Activated T-helper 1 cell treated with Interleukin-2 at 50 U/mL for 16 hours (primary cell): ENCODE results near the gene TSR3.

ENCODE experiments used
- DNase-seq: peaks from one replicate; pipeline ENCODE4 v3.0.0-alpha.2; 2020; ENCODE audit warnings: low read depth

Gene TSR3

DNA sequence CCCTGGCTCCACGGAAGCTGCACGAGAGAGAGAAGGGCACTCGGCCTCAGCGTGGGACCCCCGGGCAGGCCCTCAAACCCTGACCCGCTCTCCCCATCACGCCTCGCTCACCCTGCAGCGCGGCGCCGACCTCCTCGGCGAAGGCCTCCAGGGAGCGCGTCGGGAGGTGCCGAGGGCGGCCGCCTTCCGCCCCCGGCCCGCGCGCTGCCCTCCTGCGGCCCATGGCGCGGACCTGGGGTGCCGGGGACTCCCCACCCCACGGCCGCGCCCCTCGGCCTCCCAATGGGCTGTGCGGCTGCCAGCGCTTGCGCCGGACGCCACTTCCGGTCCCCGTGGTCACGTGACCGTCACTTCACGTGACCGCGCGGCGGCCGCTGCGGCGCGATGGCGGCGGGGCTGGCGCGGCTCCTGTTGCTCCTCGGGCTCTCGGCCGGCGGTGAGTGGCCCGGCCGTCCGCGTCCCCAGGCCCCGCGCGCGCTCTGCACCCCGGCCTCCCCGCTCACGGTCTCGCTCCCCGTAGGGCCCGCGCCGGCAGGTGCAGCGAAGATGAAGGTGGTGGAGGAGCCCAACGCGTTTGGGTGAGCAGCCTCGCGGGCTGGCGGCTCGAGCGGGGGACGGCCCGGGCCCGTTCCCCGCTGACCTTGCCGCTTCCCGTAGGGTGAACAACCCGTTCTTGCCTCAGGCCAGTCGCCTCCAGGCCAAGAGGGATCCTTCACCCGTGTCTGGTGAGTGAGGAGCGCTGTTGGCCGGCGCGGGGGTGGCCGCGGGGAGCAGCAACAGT, at the start of gene TSR3, which contains the start of gene GNPTG:
Gene TSR3, minus strand, starts transcription at position 297 of the 781 bp plus-strand sequence. Its CDS starts 74 bp downstream, at position 223.
Gene GNPTG, plus strand, starts transcription at position 350 of the 781 bp plus-strand sequence. Its CDS starts 35 bp downstream, at position 385.
- DNase-seq, result peak; percentile 83

GRCh38 chr16:1401061-1401757, 49.5 kb upstream of the TSR3 start:
- DNase-seq, result no peak

- DNase-seq, result no peak
Observed at GRCh38 chr16:1398826-1399581, 47.3 kb upstream of the TSR3 start.

GRCh38 chr16:1398351-1398750, 46.7 kb upstream of the TSR3 start:
- no peak for DNase-seq

GRCh38 chr16:1397779-1398178, 46.1 kb upstream of the TSR3 start:
- DNase-seq, result no peak

GRCh38 chr16:1395444-1396031, 43.9 kb upstream of the TSR3 start:
- no peak for DNase-seq

DNA sequence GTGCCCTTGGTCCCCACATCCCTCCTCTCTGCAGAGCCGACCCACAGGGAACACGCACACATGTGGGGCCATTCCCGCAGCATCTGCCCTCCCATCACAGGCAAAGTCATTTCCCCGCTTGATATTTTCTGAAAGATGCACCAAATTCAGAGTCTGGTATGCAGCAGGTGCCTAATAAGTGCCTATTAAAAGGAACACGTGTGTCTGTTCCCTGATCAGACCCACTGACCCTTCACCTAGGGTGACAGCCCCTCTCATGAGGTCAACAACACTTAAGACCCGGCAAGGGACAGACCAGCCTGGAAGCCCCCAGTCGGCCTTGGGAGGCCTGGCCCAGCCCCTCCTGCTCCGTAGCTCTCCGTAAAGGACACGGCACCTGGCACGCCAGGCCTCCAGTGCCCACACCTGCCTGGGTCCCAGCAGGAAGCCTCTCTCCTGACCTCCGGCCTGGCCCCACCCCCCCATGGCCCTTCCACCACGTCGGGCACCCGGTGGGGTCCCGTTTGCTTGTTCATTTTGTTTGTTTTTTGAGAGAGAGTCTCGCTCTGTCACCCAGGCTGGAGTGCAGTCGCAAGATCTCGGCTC, 42.8 kb upstream of the TSR3 start:
- no peak for DNase-seq

- no peak for DNase-seq
Observed at GRCh38 chr16:1393613-1394176, 42.0 kb upstream of the TSR3 start.

- DNase-seq, result no peak
Observed at GRCh38 chr16:1392826-1393225, 41.1 kb upstream of the TSR3 start.

DNA sequence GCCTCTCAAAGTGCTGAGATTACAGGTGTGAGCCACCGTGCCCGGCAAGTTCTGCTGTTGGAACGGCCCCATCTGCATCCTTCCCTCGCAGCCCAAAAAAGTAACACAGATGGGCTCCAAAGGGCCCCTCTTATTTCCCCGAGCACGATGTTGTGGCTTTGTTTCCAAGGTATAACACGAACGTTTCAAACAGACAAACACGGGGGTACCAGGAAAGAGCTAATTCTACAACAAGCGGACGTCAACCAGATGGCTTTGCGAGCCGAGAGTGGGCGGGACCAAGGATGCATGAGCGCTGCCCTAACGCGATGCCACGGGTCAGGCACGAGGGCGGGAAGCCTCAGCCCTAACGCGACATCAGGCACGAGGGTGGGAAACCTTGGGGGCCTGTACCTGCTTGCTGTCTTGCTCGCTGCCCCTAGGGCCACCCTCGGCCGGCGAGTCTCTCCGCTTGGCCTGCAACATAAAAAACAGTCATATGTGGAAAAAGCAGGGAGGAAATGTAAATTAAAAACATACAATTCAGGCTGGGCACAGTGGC, 38.6 kb upstream of the TSR3 start:
- DNase-seq, result no peak

- DNase-seq, result no peak
Observed at GRCh38 chr16:1389762-1390161, 38.1 kb upstream of the TSR3 start.

- DNase-seq, result no peak
Observed at GRCh38 chr16:1387331-1387730, 35.7 kb upstream of the TSR3 start.

- DNase-seq, result no peak
Observed at GRCh38 chr16:1385232-1385631, 33.6 kb upstream of the TSR3 start.

- DNase-seq, result no peak
Observed at GRCh38 chr16:1383556-1383955, 31.9 kb upstream of the TSR3 start.

DNA sequence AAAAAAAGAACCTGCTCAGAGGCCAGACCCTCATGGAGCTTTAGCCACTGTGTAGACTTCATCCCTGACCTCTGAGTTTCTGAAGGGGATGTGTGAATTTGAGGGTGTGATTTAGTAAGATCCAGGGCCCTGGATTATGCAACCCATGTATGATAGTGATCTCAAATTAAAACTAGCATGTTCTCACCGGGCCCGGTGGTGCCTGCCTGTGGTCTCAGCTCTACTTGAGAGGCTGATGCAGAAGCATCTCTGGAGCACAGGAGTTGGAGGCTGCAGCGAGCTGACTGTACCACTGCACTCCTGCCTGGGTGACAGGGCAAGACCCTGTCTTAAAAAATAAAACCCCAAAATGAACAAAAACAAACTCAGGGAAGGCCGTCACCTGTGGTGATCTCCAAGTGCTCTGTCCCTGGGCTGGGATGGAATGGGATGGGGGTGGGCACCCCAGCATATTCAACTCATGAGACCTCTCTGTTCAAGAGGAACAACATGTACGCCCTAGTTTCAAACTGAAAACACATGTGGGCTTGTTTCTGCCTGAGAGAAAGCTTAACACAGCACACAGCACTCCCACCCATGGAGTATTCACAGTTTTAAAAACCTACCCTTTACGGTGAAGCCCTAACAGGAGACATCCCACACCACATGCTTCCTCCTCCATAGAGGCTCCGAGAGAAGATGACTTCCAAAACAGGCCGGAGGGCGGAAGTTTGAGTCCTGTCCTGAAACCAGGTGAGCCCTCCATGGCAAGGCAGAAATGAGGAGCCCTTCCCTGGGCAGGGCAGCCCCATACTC, 30.1 kb upstream of the TSR3 start:
- DNase-seq, result no peak

DNA sequence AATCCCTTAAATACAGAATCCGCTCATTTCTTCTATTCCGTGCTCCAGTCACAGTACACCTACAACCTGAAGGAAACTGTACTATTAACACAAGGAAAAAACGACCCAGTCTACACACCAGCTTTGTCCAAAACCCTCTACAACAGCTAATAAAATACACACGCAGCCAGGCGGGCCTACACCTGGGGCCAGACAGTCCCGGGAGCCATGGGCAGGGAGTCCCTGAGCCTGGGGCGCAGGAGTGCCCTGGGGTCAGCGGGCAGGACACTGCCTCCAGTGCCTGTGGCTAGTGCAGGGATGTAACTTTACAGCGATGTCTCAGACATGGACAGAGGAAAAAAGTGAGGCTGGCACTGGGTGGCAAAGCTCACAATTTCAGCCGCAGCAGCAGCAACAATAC, 28.5 kb upstream of the TSR3 start:
- no peak for DNase-seq

DNA sequence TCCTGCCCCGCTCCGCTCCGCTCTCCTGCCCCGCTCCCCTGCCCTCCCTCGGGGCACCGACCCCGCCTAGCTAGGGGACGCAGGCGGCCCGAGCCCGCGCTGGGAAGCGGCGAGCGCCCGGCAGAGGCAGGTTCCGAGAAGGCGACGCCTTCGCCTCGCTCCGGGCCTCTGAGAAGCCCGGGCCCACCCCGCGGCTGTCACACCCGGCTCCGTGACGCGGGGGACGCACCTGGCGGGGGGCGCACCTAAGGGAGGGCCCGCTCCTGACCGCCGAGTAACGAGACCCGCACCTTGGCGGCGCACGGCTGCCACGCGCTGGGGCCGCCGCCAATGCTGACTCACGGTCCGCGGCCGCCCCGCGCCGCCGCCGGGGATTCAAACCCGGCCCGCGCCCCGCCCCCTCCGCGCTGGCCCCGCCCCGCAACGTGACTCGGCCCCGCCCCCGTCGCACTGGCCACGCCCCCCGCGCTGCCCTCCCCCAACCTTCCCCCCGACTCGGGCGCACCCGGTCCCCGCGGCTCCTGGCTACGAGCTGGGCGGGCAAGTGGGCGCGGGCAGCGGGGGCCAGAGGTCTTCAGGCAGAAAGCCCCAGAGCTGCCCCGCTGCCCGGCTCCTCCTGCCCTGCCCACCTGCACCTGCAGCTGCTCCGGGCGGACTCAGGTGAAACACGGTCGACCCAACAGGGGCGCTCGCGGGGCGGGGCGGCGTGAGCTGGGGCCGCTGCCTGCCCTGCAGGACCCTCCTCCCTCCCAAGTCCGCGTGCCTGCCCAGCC, 27.8 kb upstream of the TSR3 start:
- peak; percentile 52 for DNase-seq

GRCh38 chr16:1378804-1379303, 27.2 kb upstream of the TSR3 start:
- DNase-seq, result peak; percentile 35

- DNase-seq, result no peak
Observed at GRCh38 chr16:1378087-1378803, 26.6 kb upstream of the TSR3 start.
